NB4 (cell line): ENCODE data around the gene MST1.

Source experiments
- MYC ChIP-seq: IDR thresholded peaks from 2 replicates; pipeline ENCODE4 v1.6.1; 2011; ENCODE audit warnings: low read depth, low read length
- POLR2A ChIP-seq: IDR thresholded peaks from 2 replicates; pipeline ENCODE4 v1.6.1; 2011; ENCODE audit warnings: mild to moderate bottlenecking; ENCODE audit not compliant: insufficient read length; ENCODE audit errors: extremely low read depth
- TF ChIP-seq, protein P1 (sequence below): IDR thresholded peaks from one replicate; pipeline ENCODE4 v1.5.1; 2012; ENCODE audit warnings: low read depth, low read length

DNA sequence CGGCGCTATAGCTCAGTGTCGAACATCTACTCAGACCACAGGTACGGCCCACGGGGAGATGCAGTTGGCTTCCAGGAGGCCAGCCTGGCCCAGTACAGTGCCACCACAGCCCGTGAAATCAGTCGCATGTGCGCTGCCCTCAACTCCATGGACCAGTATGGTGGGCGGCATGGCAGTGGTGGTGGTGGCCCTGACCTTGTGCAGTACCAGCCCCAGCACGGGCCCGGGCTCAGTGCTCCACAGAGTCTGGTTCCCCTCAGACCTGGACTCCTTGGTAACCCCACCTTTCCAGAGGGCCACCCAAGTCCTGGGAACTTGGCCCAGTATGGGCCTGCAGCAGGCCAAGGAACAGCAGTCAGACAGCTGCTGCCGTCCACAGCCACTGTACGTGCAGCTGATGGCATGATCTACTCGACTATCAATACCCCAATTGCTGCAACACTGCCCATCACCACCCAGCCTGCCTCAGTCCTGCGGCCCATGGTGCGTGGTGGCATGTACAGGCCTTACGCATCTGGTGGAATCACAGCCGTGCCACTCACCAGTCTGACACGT lies 33.5 kb downstream of the MST1 start:
- TF ChIP-seq POLR2A (no peak), MYC (no peak)
- TF ChIP-seq, protein P1, sequence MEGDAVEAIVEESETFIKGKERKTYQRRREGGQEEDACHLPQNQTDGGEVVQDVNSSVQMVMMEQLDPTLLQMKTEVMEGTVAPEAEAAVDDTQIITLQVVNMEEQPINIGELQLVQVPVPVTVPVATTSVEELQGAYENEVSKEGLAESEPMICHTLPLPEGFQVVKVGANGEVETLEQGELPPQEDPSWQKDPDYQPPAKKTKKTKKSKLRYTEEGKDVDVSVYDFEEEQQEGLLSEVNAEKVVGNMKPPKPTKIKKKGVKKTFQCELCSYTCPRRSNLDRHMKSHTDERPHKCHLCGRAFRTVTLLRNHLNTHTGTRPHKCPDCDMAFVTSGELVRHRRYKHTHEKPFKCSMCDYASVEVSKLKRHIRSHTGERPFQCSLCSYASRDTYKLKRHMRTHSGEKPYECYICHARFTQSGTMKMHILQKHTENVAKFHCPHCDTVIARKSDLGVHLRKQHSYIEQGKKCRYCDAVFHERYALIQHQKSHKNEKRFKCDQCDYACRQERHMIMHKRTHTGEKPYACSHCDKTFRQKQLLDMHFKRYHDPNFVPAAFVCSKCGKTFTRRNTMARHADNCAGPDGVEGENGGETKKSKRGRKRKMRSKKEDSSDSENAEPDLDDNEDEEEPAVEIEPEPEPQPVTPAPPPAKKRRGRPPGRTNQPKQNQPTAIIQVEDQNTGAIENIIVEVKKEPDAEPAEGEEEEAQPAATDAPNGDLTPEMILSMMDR, result no peak
